ENCODE data around the gene TTC23L.

TTC23L gene

DNA sequence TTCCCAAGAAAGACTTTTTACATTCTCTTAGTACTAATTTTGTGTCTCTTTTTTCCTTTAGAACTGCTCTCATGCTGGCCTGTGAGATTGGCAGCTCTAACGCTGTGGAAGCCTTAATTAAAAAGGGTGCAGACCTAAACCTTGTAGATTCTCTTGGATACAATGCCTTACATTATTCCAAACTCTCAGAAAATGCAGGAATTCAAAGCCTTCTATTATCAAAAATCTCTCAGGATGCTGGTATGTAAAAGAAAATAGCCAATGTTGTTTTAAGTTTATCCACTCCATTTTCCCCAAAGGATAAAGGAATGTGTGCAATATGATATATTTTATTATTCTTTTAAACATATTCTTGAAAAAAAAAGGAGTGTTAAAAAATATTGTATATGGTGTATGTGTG, 27.3 kb upstream of the TTC23L start:
- no peaks in the 10 kb centered on the region for H3K27me3 ChIP-seq (ENCODE audit: control insufficient read depth, insufficient read depth, low read length)
- H3K4me2 ChIP-seq (ENCODE audit: low read length) = no peak overlapping the region
- no peaks in the 10 kb centered on the region for H3K9me3 ChIP-seq (ENCODE audit: control insufficient read depth, low read length)

DNA sequence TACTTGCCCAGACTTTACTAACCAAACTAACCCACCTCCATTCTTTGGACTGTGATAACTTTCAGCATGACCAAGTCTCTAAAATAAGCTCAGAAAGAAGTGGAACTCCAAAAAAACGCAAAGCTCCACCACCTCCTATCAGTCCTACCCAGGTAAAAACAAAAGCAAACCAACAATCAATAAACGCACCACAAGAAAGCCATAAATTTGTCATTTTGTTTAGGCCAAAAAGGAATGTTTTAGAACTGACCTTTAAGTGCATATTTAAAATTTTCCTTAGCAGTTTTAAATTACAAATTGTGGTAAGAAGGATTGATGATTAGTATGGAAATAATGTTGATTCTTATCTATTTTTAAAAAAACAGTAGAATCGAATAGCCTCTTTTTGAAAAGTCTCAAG, 25.5 kb upstream of the TTC23L start:
- no peaks in the 10 kb centered on the region for H3K79me2 ChIP-seq
- no peak overlapping the region for H3K4me3 ChIP-seq (ENCODE audit: low read depth, low read length)
- H2AFZ ChIP-seq = no peak overlapping the region
- no peaks in the 10 kb centered on the region for H3K9me3 ChIP-seq (ENCODE audit: control insufficient read depth, low read length)
- H3K9ac ChIP-seq = no peak overlapping the region
- no peaks in the 10 kb centered on the region for H3K4me1 ChIP-seq
- TF ChIP-seq, protein P1, sequence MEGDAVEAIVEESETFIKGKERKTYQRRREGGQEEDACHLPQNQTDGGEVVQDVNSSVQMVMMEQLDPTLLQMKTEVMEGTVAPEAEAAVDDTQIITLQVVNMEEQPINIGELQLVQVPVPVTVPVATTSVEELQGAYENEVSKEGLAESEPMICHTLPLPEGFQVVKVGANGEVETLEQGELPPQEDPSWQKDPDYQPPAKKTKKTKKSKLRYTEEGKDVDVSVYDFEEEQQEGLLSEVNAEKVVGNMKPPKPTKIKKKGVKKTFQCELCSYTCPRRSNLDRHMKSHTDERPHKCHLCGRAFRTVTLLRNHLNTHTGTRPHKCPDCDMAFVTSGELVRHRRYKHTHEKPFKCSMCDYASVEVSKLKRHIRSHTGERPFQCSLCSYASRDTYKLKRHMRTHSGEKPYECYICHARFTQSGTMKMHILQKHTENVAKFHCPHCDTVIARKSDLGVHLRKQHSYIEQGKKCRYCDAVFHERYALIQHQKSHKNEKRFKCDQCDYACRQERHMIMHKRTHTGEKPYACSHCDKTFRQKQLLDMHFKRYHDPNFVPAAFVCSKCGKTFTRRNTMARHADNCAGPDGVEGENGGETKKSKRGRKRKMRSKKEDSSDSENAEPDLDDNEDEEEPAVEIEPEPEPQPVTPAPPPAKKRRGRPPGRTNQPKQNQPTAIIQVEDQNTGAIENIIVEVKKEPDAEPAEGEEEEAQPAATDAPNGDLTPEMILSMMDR (IDR thresholded peaks at IDR 0.05) = no peak
- no peak overlapping the region for H3K27ac ChIP-seq
- H3K27me3 ChIP-seq (ENCODE audit: control insufficient read depth, insufficient read depth, low read length) = no peaks in the 10 kb centered on the region
- H3K4me2 ChIP-seq (ENCODE audit: low read length) = no peak overlapping the region
- H3K36me3 ChIP-seq (ENCODE audit: control insufficient read depth, insufficient read depth, low read length) = no peaks in the 10 kb centered on the region

More for the DNA sequence above, 27.3 kb upstream of the TTC23L start:
- Histone ChIP-seq H3K36me3 (ENCODE audit: control insufficient read depth, insufficient read depth, low read length) (no peaks in the 10 kb centered on the region), H3K4me3 (ENCODE audit: low read depth, low read length) (no peak overlapping the region), H3K4me1 (no peaks in the 10 kb centered on the region), H3K9ac (no peak overlapping the region), H3K79me2 (no peaks in the 10 kb centered on the region), H2AFZ (no peak overlapping the region), H3K27ac (no peak overlapping the region)
- TF ChIP-seq, protein P1 (IDR thresholded peaks at IDR 0.05) = no peak

DNA sequence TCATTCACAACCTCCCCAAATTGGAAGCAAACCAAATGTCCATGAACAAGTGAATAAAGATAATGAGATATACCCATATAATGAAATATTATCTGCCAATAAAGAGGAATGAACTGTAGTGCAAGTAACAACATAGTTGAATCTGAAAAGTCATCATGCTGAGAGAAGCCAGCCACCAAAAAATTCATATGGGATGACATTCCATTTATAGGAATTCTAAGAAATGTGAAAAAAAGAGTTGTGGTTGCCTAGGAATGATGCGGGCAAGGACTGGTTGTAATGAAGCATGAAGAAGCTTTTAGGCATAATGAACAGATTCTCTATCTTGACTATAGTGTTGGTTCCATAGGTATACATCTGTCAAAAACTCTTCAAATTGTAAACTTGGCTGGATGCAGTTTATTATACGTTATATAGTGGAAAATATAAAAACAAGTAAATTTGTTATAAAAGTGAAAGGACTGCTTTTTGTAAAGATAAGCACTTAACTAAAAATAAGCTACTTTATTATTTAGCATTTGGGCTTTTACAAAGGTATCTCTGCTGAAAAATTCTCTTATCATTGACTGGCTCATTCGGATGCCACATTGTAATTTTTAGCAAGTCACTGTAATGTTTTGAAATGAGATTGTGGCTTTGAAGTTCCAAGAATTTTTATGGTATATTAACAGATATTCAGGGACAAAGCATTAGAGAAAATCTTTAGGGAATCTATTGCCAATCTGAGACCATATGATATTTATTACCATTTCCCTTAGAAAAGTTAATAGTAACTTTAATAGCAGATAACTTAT, 21.2 kb upstream of the TTC23L start:
- H3K4me2 ChIP-seq (ENCODE audit: low read length) = no peak overlapping the region
- no peak overlapping the region for H3K27ac ChIP-seq
- H3K9me3 ChIP-seq (ENCODE audit: control insufficient read depth, low read length) = no peaks in the 10 kb centered on the region
- H3K79me2 ChIP-seq = no peaks in the 10 kb centered on the region
- H3K4me3 ChIP-seq (ENCODE audit: low read depth, low read length) = no peak overlapping the region
- H3K27me3 ChIP-seq (ENCODE audit: control insufficient read depth, insufficient read depth, low read length) = no peaks in the 10 kb centered on the region
- TF ChIP-seq, protein P1 (IDR thresholded peaks at IDR 0.05) = no peak
- H3K9ac ChIP-seq = no peak overlapping the region
- no peaks in the 10 kb centered on the region for H3K4me1 ChIP-seq
- no peaks in the 10 kb centered on the region for H3K36me3 ChIP-seq (ENCODE audit: control insufficient read depth, insufficient read depth, low read length)
- no peak overlapping the region for H2AFZ ChIP-seq

DNA sequence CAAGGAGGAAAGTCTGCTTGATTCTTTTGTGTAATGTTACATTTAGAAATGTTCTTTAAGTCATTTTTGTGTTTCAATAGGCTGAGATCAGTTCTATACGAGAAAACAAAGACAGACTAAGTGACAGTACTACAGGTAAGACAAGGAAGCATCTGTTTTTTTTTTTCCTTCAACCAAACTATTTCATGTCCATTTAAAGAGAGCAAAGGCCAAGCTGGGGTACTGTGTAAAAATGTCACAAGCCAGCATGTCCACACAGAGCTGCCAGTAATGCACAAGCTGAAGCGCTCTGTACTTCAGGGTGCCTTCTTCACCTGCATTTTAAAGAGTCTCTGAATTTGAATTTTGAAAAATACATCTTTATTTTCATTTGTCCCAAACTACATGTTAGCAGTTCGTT, 20.2 kb upstream of the TTC23L start:
- H3K27ac ChIP-seq = no peak overlapping the region
- no peak overlapping the region for H2AFZ ChIP-seq
- no peak overlapping the region for H3K4me2 ChIP-seq (ENCODE audit: low read length)
- H3K36me3 ChIP-seq (ENCODE audit: control insufficient read depth, insufficient read depth, low read length) = no peaks in the 10 kb centered on the region
- no peaks in the 10 kb centered on the region for H3K4me1 ChIP-seq
- H3K9me3 ChIP-seq (ENCODE audit: control insufficient read depth, low read length) = no peaks in the 10 kb centered on the region
- H3K27me3 ChIP-seq (ENCODE audit: control insufficient read depth, insufficient read depth, low read length) = no peaks in the 10 kb centered on the region
- no peaks in the 10 kb centered on the region for H3K79me2 ChIP-seq
- TF ChIP-seq, protein P1 (IDR thresholded peaks at IDR 0.05) = no peak
- no peak overlapping the region for H3K9ac ChIP-seq
- no peak overlapping the region for H3K4me3 ChIP-seq (ENCODE audit: low read depth, low read length)

DNA sequence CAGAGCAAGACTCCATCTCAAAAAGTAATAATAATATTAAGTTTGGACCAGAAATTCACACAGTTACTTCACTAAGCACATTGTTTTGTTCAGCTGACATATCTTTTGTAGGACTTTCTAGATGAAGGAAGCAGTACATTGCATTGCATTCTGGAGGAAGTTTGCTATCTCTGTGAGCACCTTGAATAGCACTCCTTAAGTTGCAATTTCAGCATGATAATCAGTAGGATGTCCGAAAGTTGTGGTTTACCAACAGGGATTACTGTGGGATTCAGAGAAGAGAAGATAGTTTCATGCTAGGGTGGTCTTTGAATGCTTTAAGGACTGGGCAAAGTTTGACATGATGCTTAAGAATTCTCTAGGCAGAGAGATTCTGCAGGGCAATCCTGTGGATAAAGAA, 18.4 kb upstream of the TTC23L start:
- no peaks in the 10 kb centered on the region for H3K27me3 ChIP-seq (ENCODE audit: control insufficient read depth, insufficient read depth, low read length)
- no peaks in the 10 kb centered on the region for H3K9me3 ChIP-seq (ENCODE audit: control insufficient read depth, low read length)
- no peaks in the 10 kb centered on the region for H3K79me2 ChIP-seq
- H3K4me1 ChIP-seq = no peaks in the 10 kb centered on the region
- H3K36me3 ChIP-seq (ENCODE audit: control insufficient read depth, insufficient read depth, low read length) = no peaks in the 10 kb centered on the region
- no peak overlapping the region for H3K4me3 ChIP-seq (ENCODE audit: low read depth, low read length)
- TF ChIP-seq, protein P1 (IDR thresholded peaks at IDR 0.05) = no peak
- no peak overlapping the region for H3K4me2 ChIP-seq (ENCODE audit: low read length)
- no peak overlapping the region for H3K9ac ChIP-seq
- H2AFZ ChIP-seq = no peak overlapping the region
- no peak overlapping the region for H3K27ac ChIP-seq
